Muscle layer of duodenum (tissue), 2 donors: ENCODE data around the gene BAIAP2.

Experiments
- H3K27ac ChIP-seq: one replicate; pipeline ENCODE4 v1.7.0; 2013; ENCODE audit warnings: mild to moderate bottlenecking, low read length
- H3K27me3 ChIP-seq: one replicate; pipeline ENCODE4 v1.7.0; 2013; ENCODE audit warnings: low read depth, mild to moderate bottlenecking, control low read depth, low read length
- H3K36me3 ChIP-seq, 2 donors: one replicate each; pipeline ENCODE4 v1.7.0; 2013; ENCODE audit warnings: low read length in 2 of 2, control low read depth in 1 of 2, mild to moderate bottlenecking in 1 of 2; ENCODE audit not compliant: insufficient read depth in 2 of 2, control insufficient read depth in 1 of 2
- H3K4me1 ChIP-seq, 2 donors: one replicate each; pipeline ENCODE4 v1.7.0; 2013; ENCODE audit warnings: low read length in 2 of 2, mild to moderate bottlenecking in 2 of 2, control low read depth in 1 of 2, moderate library complexity in 1 of 2; ENCODE audit not compliant: insufficient read depth in 2 of 2, control insufficient read depth in 1 of 2
- H3K4me3 ChIP-seq, 2 donors: one replicate each; pipeline ENCODE4 v1.7.0; 2013; ENCODE audit warnings: low read length in 2 of 2, low read depth in 1 of 2, mild to moderate bottlenecking in 1 of 2
- H3K9me3 ChIP-seq, 2 donors: one replicate each; pipeline ENCODE4 v1.7.0; 2013; ENCODE audit warnings: low read length in 2 of 2, control low read depth in 1 of 2, mild to moderate bottlenecking in 1 of 2; ENCODE audit not compliant: control insufficient read depth in 1 of 2
- donor health status: healthy.

The BAIAP2 gene

GRCh38 chr17:81120695-81121621 is 86.0 kb downstream of the BAIAP2 start:
- Histone ChIP-seq H3K4me3 (no peak overlapping the region), H3K27me3 (no peaks in the 10 kb centered on the region), H3K4me1 (peaks cover 0 to 16% of the 10 kb centered on the region in 2 donors), H3K27ac (no peak overlapping the region), H3K36me3 (peaks cover 0 to 9% of the 10 kb centered on the region in 2 donors), H3K9me3 (no peaks in the 10 kb centered on the region)

- Histone ChIP-seq H3K27me3 (no peaks in the 10 kb centered on the region), H3K4me1 (peaks cover 0 to 12% of the 10 kb centered on the region in 2 donors), H3K4me3 (no peak overlapping the region), H3K9me3 (no peaks in the 10 kb centered on the region), H3K27ac (no peak overlapping the region), H3K36me3 (peaks cover 0 to 4% of the 10 kb centered on the region in 2 donors)
These were observed 87.1 kb downstream of the BAIAP2 start for GRCh38 chr17:81121841-81122733.

GRCh38 chr17:81123052-81124048 is 88.4 kb downstream of the BAIAP2 start:
- H3K4me1 ChIP-seq, result peaks cover 0 to 10% of the 10 kb centered on the region in 2 donors
- no peak overlapping the region for H3K4me3 ChIP-seq
- H3K9me3 ChIP-seq, result no peaks in the 10 kb centered on the region
- no peaks in the 10 kb centered on the region for H3K27me3 ChIP-seq
- no peak overlapping the region for H3K27ac ChIP-seq
- H3K36me3 ChIP-seq, result no peaks in the 10 kb centered on the region

GRCh38 chr17:81124377-81124776 is 89.4 kb downstream of the BAIAP2 start:
- no peaks in the 10 kb centered on the region for H3K27me3 ChIP-seq
- no peak overlapping the region for H3K27ac ChIP-seq
- H3K9me3 ChIP-seq, result no peaks in the 10 kb centered on the region
- no peaks in the 10 kb centered on the region for H3K36me3 ChIP-seq
- H3K4me1 ChIP-seq, result no peaks in the 10 kb centered on the region
- H3K4me3 ChIP-seq, result no peak overlapping the region

- no peaks in the 10 kb centered on the region for H3K9me3 ChIP-seq
- H3K27me3 ChIP-seq, result no peaks in the 10 kb centered on the region
- no peaks in the 10 kb centered on the region for H3K36me3 ChIP-seq
- H3K27ac ChIP-seq, result no peak overlapping the region
- H3K4me3 ChIP-seq, result peak overlapping the region in 1 of 2 donors; percentile 30
- H3K4me1 ChIP-seq, result peaks cover 0 to 5% of the 10 kb centered on the region in 2 donors
These were observed 90.7 kb downstream of the BAIAP2 start for GRCh38 chr17:81125573-81126081.

- Histone ChIP-seq H3K36me3 (no peaks in the 10 kb centered on the region), H3K27me3 (no peaks in the 10 kb centered on the region), H3K27ac (no peak overlapping the region), H3K4me3 (peak overlapping the region in 1 of 2 donors; percentile 30), H3K9me3 (no peaks in the 10 kb centered on the region), H3K4me1 (peaks cover 0 to 5% of the 10 kb centered on the region in 2 donors)
These were observed 91.6 kb downstream of the BAIAP2 start for GRCh38 chr17:81126281-81127132.

GRCh38 chr17:81127133-81127455 is 92.1 kb downstream of the BAIAP2 start:
- H3K4me3 ChIP-seq, result peak overlapping the region in 1 of 2 donors; percentile 37
- H3K36me3 ChIP-seq, result no peaks in the 10 kb centered on the region
- no peak overlapping the region for H3K27ac ChIP-seq

GRCh38 chr17:81127526-81128177 is 92.7 kb downstream of the BAIAP2 start:
- H3K27ac ChIP-seq, result no peak overlapping the region

More at GRCh38 chr17:81127133-81127455, 92.1 kb downstream of the BAIAP2 start:
- Histone ChIP-seq H3K9me3 (no peaks in the 10 kb centered on the region), H3K27me3 (no peaks in the 10 kb centered on the region), H3K4me1 (peaks cover 0 to 5% of the 10 kb centered on the region in 2 donors)

GRCh38 chr17:81128338-81128737 is 93.4 kb downstream of the BAIAP2 start:
- Histone ChIP-seq H3K36me3 (no peaks in the 10 kb centered on the region), H3K4me3 (peak overlapping the region in 1 of 2 donors; percentile 37), H3K4me1 (peaks cover 0 to 5% of the 10 kb centered on the region in 2 donors), H3K27ac (no peak overlapping the region), H3K9me3 (no peaks in the 10 kb centered on the region), H3K27me3 (no peaks in the 10 kb centered on the region)

More at GRCh38 chr17:81127526-81128177, 92.7 kb downstream of the BAIAP2 start:
- H3K4me3 ChIP-seq, result peak overlapping the region in 1 of 2 donors; percentile 37
- no peaks in the 10 kb centered on the region for H3K9me3 ChIP-seq
- no peaks in the 10 kb centered on the region for H3K27me3 ChIP-seq
- peaks cover 0 to 5% of the 10 kb centered on the region in 2 donors for H3K4me1 ChIP-seq
- H3K36me3 ChIP-seq, result no peaks in the 10 kb centered on the region
